ACC112 (cell line): Measurements from ENCODE around the gene HDAC9.

ENCODE experiments used
- H2AFZ ChIP-seq: fragments of 200-600 bp; sonication (generic); one replicate; pipeline ENCODE4 v1.6.0; 2017; ENCODE audit warnings: antibody characterized with exemption, low read length; ENCODE audit not compliant: unreplicated experiment
- H3K27ac ChIP-seq: fragments of 200-600 bp; sonication (generic); 2 replicates; pipeline ENCODE4 v1.5.1; 2014; ENCODE audit warnings: low read depth, mild to moderate bottlenecking, antibody characterized with exemption, low read length, moderate library complexity
- H3K27me3 ChIP-seq: fragments of 200-600 bp; sonication (generic); 2 replicates; pipeline ENCODE4 v1.6.1; 2014; ENCODE audit warnings: mild to moderate bottlenecking, antibody characterized with exemption, low read length, moderate library complexity, mixed read lengths; ENCODE audit not compliant: insufficient read depth
- H3K36me3 ChIP-seq: fragments of 200-600 bp; sonication (generic); 2 replicates; pipeline ENCODE4 v1.6.1; 2016; ENCODE audit warnings: mild to moderate bottlenecking, antibody characterized with exemption, low read length, moderate library complexity, mixed read lengths; ENCODE audit not compliant: insufficient read depth
- H3K4me1 ChIP-seq: fragments of 200-600 bp; sonication (generic); one replicate; pipeline ENCODE4 v1.6.1; 2016; ENCODE audit warnings: low read length, mixed read lengths; ENCODE audit not compliant: insufficient read depth, unreplicated experiment, control insufficient read depth
- H3K4me3 ChIP-seq: fragments of 200-600 bp; sonication (generic); 2 replicates; pipeline ENCODE4 v1.5.1; 2014; ENCODE audit warnings: mild to moderate bottlenecking, low read depth, low read length
- H3K79me2 ChIP-seq: fragments of 200-600 bp; sonication (generic); one replicate; pipeline ENCODE4 v1.6.0; 2016; ENCODE audit warnings: low read length; ENCODE audit not compliant: control insufficient read depth, unreplicated experiment, insufficient read depth

Gene HDAC9

DNA sequence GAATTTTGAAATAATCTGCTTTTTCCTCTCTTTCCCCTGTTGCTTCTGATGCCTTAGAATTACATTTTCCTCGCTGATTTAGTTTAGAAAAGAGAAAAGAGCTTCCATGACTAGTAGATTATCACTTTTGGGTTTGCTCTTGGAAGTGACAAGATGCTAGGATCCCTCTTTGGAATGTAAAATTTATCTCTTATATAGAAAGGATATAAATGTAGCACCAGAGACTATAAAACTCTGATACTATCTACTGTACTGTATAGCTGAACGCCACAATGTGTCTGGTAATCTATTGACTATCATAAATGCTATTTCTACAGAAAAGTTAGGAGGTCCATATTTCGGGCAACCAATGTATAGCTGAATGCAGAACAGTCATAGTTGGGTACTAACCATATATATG lies 1.1 kb upstream of the HDAC9 start:
- Histone ChIP-seq H3K36me3 (no peaks in the 10 kb centered on the region), H3K4me3 (no peak overlapping the region), H3K27ac (no peak overlapping the region), H3K27me3 (no peaks in the 10 kb centered on the region), H2AFZ (no peak overlapping the region), H3K4me1 (peaks cover 4% of the 10 kb centered on the region), H3K79me2 (no peaks in the 10 kb centered on the region)

DNA sequence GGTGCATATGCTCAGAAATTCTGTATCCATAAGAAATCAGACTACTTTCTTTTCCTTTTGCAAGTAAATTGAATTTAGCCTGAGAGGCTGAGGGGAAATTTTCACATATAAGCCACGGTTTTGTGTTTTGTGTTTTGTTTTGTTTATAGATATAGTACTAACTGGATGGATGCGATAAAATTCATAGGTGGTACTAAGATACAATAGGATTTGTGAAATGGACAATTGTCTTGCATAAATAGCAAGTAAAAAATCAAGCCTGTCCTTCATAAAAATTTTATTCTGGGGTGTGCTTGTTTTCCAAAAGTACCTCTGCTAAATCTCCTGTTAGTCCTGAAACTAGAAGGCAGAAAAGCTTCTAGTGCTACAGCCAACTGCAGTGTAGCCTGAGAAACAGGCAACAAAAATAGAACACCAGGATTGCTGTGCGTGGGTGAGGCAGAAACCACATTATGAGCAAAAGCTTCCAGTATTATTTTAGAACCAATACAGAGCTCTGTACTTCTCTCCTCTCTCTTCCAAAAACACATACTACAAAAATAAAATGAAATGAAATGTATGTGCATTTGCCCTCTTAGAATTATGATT lies 634 bp upstream of the HDAC9 start:
- Histone ChIP-seq H3K27ac (no peak overlapping the region), H3K27me3 (no peaks in the 10 kb centered on the region)

DNA sequence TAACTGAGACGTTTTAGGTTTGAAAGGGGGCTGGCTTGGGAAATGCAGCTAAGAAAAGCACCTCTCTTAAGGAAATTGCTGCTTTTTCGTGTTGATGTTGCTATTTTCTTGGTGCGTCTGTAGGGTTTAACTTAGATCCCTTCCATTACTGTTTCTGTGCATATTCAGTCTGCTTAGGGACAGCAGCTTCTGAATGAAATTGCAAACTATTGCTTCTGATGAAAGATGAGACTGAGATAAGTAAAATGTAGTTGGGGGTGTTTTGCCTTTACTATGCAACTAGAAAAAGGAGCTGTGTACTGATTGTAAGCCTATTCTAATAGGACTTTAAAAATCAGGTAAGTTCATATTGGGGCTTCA lies 772 bp downstream of the HDAC9 start:
- Histone ChIP-seq H3K27ac (no peak overlapping the region), H3K4me3 (peak overlapping the region; percentile 74), H3K4me1 (peaks cover 4% of the 10 kb centered on the region), H3K36me3 (no peaks in the 10 kb centered on the region), H3K79me2 (no peaks in the 10 kb centered on the region), H2AFZ (peak overlapping the region; percentile 77), H3K27me3 (no peaks in the 10 kb centered on the region)

More for the DNA sequence above, 634 bp upstream of the HDAC9 start:
- H3K79me2 ChIP-seq: no peaks in the 10 kb centered on the region
- H3K4me1 ChIP-seq: peaks cover 4% of the 10 kb centered on the region
- peak overlapping the region; percentile 74 for H3K4me3 ChIP-seq
- H3K36me3 ChIP-seq: no peaks in the 10 kb centered on the region
- H2AFZ ChIP-seq: peak overlapping the region; percentile 77

DNA sequence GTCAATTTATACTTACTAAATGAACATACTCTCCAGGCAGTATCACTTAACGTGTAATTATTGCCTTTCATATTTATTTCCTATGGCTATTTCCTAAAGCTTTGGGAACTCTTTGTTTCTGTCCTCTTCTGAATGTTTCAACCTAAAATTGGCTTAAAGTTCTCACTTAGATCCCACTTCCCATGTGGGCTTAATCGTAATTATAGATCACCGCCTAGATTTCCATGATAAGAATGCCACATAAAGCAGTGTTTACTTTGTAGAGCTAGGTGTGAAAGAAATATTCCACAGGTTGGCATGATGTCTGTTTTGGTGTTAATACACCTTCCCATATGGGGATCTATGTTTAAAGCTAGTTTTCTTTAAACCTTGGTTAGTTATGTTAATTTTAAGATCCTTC lies 1.5 kb downstream of the HDAC9 start:
- H3K36me3 ChIP-seq: no peaks in the 10 kb centered on the region
- H2AFZ ChIP-seq: no peak overlapping the region
- H3K4me3 ChIP-seq: no peak overlapping the region
- H3K27ac ChIP-seq: no peak overlapping the region
- no peaks in the 10 kb centered on the region for H3K27me3 ChIP-seq
- no peaks in the 10 kb centered on the region for H3K79me2 ChIP-seq
- H3K4me1 ChIP-seq: peaks cover 4% of the 10 kb centered on the region

DNA sequence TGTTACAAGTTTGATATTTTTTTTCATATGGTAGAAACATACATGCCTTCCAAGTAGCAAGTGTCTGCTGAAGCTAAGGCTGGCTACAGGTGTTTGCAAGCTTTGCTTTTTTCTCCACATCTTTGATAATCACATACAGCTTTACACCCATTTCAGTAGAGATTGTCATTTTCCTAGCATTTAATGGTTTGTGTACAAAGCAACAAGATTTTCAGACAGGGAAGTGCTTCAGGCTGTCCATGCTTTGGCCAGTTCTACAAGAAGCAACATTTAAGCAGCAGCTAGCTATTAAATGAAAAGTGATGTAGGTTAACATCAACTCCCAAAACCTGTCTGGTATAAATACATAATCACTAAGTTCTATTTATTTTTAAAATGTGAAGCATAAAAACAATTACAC lies 2.3 kb downstream of the HDAC9 start:
- H2AFZ ChIP-seq: no peak overlapping the region
- no peaks in the 10 kb centered on the region for H3K27me3 ChIP-seq
- H3K4me1 ChIP-seq: peaks cover 4% of the 10 kb centered on the region
- no peaks in the 10 kb centered on the region for H3K36me3 ChIP-seq
- H3K4me3 ChIP-seq: no peak overlapping the region
- H3K79me2 ChIP-seq: no peaks in the 10 kb centered on the region
- H3K27ac ChIP-seq: no peak overlapping the region

DNA sequence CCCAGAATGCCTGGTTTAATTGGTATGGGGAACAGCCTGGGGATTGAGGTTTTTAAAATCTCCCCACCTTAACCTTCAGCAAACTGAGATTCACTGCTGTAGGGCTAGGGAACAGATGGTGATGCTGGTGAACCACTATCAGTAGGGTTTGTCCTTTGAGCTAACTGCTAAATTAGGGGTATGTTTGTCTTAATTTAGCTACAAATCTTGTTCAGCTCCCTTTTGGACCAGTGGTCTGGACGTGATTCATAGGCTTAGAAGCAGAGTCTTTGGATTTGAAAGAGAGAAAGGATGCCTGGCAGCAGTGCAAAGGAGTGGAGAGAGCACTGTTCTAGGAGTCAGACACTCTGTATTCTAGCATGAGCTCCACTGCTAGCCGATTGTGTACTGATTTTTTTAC lies 2.8 kb downstream of the HDAC9 start:
- Histone ChIP-seq H3K27ac (no peak overlapping the region), H3K4me3 (no peak overlapping the region), H3K27me3 (no peaks in the 10 kb centered on the region), H3K4me1 (peaks cover 4% of the 10 kb centered on the region), H3K79me2 (no peaks in the 10 kb centered on the region), H3K36me3 (no peaks in the 10 kb centered on the region), H2AFZ (no peak overlapping the region)

DNA sequence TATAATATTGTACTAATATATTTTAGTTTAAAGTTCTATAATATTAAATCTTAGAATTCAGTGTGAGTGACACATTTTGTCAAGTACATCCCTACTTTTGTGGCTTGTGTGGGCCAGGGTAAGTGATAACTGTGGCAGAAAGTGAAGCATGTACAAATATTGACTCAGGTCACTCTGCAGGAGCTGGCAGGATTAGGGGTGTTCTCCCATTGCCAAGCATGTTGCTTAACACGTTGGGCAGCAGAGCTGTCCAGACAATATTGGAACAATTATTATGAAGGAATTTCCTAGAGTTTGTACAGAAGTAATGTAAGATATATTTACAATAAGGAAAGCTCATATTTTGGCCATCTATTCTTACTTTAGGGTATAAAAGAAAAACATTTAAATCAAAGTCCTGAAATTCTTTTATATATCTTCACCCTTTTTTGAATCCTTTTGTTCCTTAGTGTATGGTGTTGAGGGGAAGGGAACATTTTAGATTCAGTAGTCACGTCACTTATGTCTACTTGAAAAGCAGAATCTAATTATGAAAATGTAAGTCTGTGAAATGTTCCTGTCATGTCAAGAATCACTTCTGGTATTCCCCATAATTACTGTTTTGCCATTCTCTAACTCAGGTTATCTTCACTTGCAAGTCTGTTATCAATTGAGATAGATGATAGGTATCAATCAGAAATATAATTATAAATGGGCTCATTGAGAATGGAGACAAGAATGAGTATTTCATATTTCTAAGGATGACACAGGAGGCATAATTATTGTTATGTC lies 4.0 kb downstream of the HDAC9 start:
- no peaks in the 10 kb centered on the region for H3K27me3 ChIP-seq
- H2AFZ ChIP-seq: no peak overlapping the region
- no peaks in the 10 kb centered on the region for H3K79me2 ChIP-seq
- H3K27ac ChIP-seq: no peak overlapping the region
- no peak overlapping the region for H3K4me3 ChIP-seq
- peaks cover 4% of the 10 kb centered on the region for H3K4me1 ChIP-seq
- H3K36me3 ChIP-seq: no peaks in the 10 kb centered on the region

DNA sequence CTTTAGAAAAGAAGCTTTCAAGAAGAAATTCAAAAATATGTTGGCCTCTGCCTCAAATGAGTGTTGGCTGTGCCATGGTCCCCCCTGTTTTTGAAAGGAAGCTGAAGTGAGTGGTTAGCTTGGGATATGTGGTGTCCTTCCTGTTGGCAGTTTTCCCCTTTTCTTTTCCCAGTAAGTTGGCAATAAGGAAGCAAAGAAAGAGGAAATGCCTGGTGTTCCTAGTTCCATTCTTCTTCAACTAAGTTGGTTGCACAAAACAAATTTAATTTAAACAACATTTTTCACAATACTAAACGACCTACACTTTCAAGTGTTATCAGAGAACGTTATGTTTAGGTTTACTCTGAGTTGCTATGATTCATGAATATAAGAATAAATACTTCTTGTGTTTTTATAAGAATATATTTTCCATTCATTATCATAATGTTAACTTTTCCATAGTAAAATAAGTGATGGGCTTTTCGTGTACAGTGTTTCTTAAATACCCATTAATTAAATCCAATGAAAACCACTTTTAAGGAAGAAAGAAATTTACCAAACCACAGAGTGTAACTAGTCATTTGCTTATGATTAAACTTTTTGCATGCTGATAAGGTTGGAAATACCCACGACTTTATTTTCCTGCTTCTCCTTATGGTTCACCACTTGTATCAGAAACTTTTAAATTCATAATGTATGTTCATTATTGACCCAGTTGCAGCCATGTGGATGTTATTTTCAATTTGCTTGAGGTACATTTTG lies 7.7 kb downstream of the HDAC9 start:
- Histone ChIP-seq H3K27me3 (no peaks in the 10 kb centered on the region), H3K36me3 (no peaks in the 10 kb centered on the region), H3K4me1 (peaks cover 13% of the 10 kb centered on the region), H3K79me2 (no peaks in the 10 kb centered on the region), H3K4me3 (no peak overlapping the region), H2AFZ (no peak overlapping the region), H3K27ac (no peak overlapping the region)

DNA sequence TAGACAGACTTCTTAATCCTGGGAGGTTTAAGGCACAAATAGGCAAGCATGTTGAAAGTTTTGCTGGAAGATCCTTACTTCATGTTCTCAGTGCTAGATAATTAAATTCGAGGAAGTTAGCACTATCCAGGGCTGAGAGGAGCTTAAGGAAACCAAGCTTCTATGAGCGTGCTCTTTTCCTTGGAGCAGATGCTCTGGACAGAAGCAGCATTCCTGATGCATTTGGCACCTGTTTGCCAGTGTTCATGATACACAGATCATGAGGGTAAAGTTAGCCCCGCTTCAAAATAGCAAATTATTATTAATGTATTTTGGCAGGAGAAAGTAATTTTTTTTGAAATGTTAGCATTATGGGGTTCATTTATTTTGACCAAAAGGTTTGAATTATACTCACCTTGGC lies 9.4 kb downstream of the HDAC9 start:
- H3K4me3 ChIP-seq: no peak overlapping the region
- no peaks in the 10 kb centered on the region for H3K27me3 ChIP-seq
- no peak overlapping the region for H2AFZ ChIP-seq
- H3K36me3 ChIP-seq: no peaks in the 10 kb centered on the region
- H3K27ac ChIP-seq: no peak overlapping the region
- peaks cover 24% of the 10 kb centered on the region for H3K4me1 ChIP-seq
- peaks cover 8% of the 10 kb centered on the region for H3K79me2 ChIP-seq

DNA sequence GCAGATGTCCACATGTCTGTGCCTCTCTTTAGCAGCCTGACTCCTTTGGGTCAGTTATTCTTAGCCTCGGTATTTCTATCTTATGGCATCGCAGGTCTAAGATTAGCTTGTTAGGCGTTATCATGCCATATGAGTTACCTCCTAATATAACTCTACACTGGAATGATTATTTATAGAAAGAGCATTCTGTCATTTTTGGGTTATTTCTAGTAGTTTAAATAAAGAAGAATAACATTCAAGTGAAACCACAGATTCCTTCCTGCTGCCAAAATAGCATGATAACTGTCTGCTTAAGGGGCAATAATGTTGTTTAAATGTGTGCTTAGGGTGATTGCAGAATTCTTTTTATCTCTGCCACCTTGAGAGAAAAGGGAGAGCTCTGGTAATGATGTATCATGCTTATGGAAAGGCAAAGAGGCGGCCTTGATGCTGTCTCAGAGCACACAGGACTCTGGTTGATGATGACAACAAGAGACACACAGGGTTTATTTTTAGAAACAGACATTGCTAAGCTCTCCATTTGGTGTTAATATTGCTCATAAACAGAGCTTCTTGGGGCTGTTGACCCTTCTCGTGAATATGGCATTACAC lies 10.4 kb downstream of the HDAC9 start:
- H3K36me3 ChIP-seq: no peaks in the 10 kb centered on the region
- H3K4me3 ChIP-seq: no peak overlapping the region
- H3K79me2 ChIP-seq: peaks cover 15% of the 10 kb centered on the region
- H3K4me1 ChIP-seq: peaks cover 24% of the 10 kb centered on the region
- H3K27ac ChIP-seq: peak overlapping the region; percentile 30; the same call in 1 of the 2 replicates
- no peak overlapping the region for H2AFZ ChIP-seq
- H3K27me3 ChIP-seq: no peaks in the 10 kb centered on the region
